GM12878 (cell line): ENCODE data around the gene C10orf105.

ENCODE experiments used
- ATF2 ChIP-seq: IDR thresholded peaks from 2 replicates; pipeline ENCODE4 v1.6.1; 2012; ENCODE audit warnings: low read length, inconsistent platforms
- BMI1 ChIP-seq: fragments of 450-650 bp; IDR thresholded peaks from 2 replicates; pipeline ENCODE4 v1.6.1; 2016; ENCODE audit warnings: mild to moderate bottlenecking, moderate library complexity, borderline replicate concordance
- EP300 ChIP-seq, 2 experiments: fragments of 150-350 bp in 1 of 2; IDR thresholded peaks; 2 replicates each; pipeline ENCODE4 v1.6.1; 2011 to 2012; ENCODE audit warnings: low read depth in 2 of 2, low read length in 2 of 2, borderline replicate concordance in 1 of 2, improper control_type of control experiment in 1 of 2, inconsistent platforms in 1 of 2; ENCODE audit not compliant: control insufficient read depth in 1 of 2
- EZH2 ChIP-seq: IDR thresholded peaks from 2 replicates; pipeline ENCODE4 v1.6.1; 2012; ENCODE audit warnings: low read depth, mild to moderate bottlenecking, control low read depth, inconsistent platforms, low read length, borderline replicate concordance; ENCODE audit not compliant: control insufficient read depth
- FOS ChIP-seq: IDR thresholded peaks from 3 replicates; pipeline ENCODE4 v1.6.1; 2011; ENCODE audit warnings: borderline replicate concordance; ENCODE audit not compliant: insufficient read length; ENCODE audit errors: extremely low read depth
- GABPA ChIP-seq: IDR thresholded peaks from 2 replicates; pipeline ENCODE4 v1.6.1; 2014; ENCODE audit warnings: antibody characterized with exemption, low read depth, mild to moderate bottlenecking, inconsistent platforms
- SMARCA5 ChIP-seq: fragments of 450-650 bp; IDR thresholded peaks from 2 replicates; pipeline ENCODE4 v1.6.1; 2017; ENCODE audit warnings: mild to moderate bottlenecking
- TCF3 ChIP-seq: IDR thresholded peaks from 2 replicates; pipeline ENCODE4 v1.6.1; 2012; ENCODE audit warnings: low read depth, mild to moderate bottlenecking, low read length, borderline replicate concordance; ENCODE audit not compliant: insufficient read depth

GRCh38 chr10:71692598-71693306, 26.8 kb downstream of the C10orf105 start:
- TF ChIP-seq ATF2 (no peak), BMI1 (no peak), EZH2 (no peak), FOS (no peak), EP300 (IDR thresholded peaks at IDR 0.05; ENCODE audit: borderline replicate concordance in 1 of 2, control insufficient read depth in 1 of 2, low read depth in 2 of 2, low read length in 2 of 2) (no peak), SMARCA5 (no peak), GABPA (no peak), TCF3 (no peak)
